Psoas muscle (tissue), 8 donors: ENCODE results near the gene KCNH2. TPM values are rescaled to one million over a fixed set of nuclear protein-coding genes. Genes with fewer than 3 reads are reported as not detected.

Source experiments
- ATAC-seq, 4 donors: fragments of 200-7000 bp; cut with Tn5 transposase; one replicate each; pipeline ENCODE4 v1.9.1; 2020; ENCODE audit warnings: moderate library complexity in 3 of 4, mild to moderate bottlenecking in 2 of 4
- DNase-seq, 2 donors: peaks; one replicate each; pipeline ENCODE4 v3.0.0-alpha.2; 2020
- H3K27ac ChIP-seq: fragments of 200-600 bp; one replicate; pipeline ENCODE4 v1.8.0; 2022
- H3K27me3 ChIP-seq, 3 donors: fragments of 200-600 bp in 1 of 3; one replicate each; pipeline versions ENCODE4 v1.6.1 to v1.8.0; 2013 to 2022; ENCODE audit warnings: low read length in 2 of 3, mild to moderate bottlenecking in 2 of 3, moderate library complexity in 1 of 3; ENCODE audit not compliant: insufficient read depth in 3 of 3
- H3K36me3 ChIP-seq, 2 donors: fragments of 200-600 bp in 1 of 2; one replicate each; pipeline versions ENCODE4 v1.6.1 to v1.8.0; 2013 to 2022; ENCODE audit warnings: low read depth in 1 of 2, mild to moderate bottlenecking in 1 of 2, moderate library complexity in 1 of 2; ENCODE audit not compliant: insufficient read depth in 1 of 2
- H3K4me1 ChIP-seq: fragments of 200-600 bp; one replicate; pipeline ENCODE4 v1.8.0; 2022
- H3K4me3 ChIP-seq: fragments of 200-600 bp; one replicate; pipeline ENCODE4 v1.8.0; 2022; ENCODE audit warnings: mild to moderate bottlenecking
- H3K9me3 ChIP-seq: fragments of 200-600 bp; one replicate; pipeline ENCODE4 v1.8.0; 2022
- CTCF ChIP-seq: fragments of 200-600 bp; IDR thresholded peaks from one replicate; pipeline ENCODE4 v1.8.0; 2022; ENCODE audit warnings: antibody characterized with exemption
- WGBS, 3 donors: extraction: QIAGEN DNeasy Blood & Tissue Kit; methylation state at CpG; one replicate each; pipeline versions ENCODE4 v1.1.6 to v1.1.7; 2013; 5-methylcytosine and 5-hydroxymethylcytosine counted together
- intact Hi-C, 2 donors: fragments of 100-400 bp; cut with DNase I; formaldehyde crosslinking; loops; one replicate each; pipeline versions ENCODE4 v1.11.0 to v1.14.2; 2022
- polyA plus RNA-seq, 3 donors: library from polyadenylated mRNA; stranded (reverse); fragments of 200-250 nt; gene quantifications; one replicate each; pipeline ENCODE4 v1.2.3, GENCODE V29; 2013
- total RNA-seq, 4 donors: library from RNA; stranded (reverse); fragmentation: NEBNext Ultra II Directional in 2 of 4; extraction: Animal tissue kit (Norgen Biotek cat#: 25700) in 2 of 4; gene quantifications; one replicate each; pipeline versions ENCODE4 v1.2.1 to v1.2.4, GENCODE V29; 2021 to 2023
- donor health status: healthy with polysubstance abuse.
- donor health status: DM: no; HTN: no; CAD: no; lungs with moderate emphysema.
- donor health status: Bipolar disorder and iron deficiency.
- donor health status: healthy.
- donor health status: DM: yes; HTN: yes; CAD: no.
- donor health status: DM: no; HTN: no; CAD: no.
- donor health status: DM: no; HTN: no; CAD: no.
- donor health status: DM: yes; HTN: yes; CAD: no.

KCNH2 gene
- total and polyA plus RNA-seq, 7 donors = 0.18 to 0.48 (median 0.22) TPM

GRCh38 chr7:150961510-150962289 is 16.4 kb downstream of the KCNH2 start:
- Histone ChIP-seq H3K4me1 (no peaks in the 10 kb centered on the region), H3K27ac (no peak overlapping the region), H3K27me3 (peaks cover 0 to 24% (median 0%) of the 10 kb centered on the region in 3 donors), H3K9me3 (no peaks in the 10 kb centered on the region), H3K4me3 (no peak overlapping the region), H3K36me3 (no peaks in the 10 kb centered on the region)
- intact Hi-C loops = no loop called here
- DNase-seq (peak in 1 of 2 donors; percentile 8), ATAC-seq (no peak)
- WGBS, 3 donors = 78 to 89% (median 80%) methylated on average over 15 to 17 of the region's 17 CpGs
- TF ChIP-seq CTCF = no peak

GRCh38 chr7:150959739-150960734 is 18.1 kb downstream of the KCNH2 start:
- H3K4me3 ChIP-seq = no peak overlapping the region
- H3K27me3 ChIP-seq = peaks cover 0 to 24% (median 0%) of the 10 kb centered on the region in 3 donors
- ATAC-seq (no peak), DNase-seq (no peak)
- 77 to 84% (median 82%) methylated on average over 24 of the region's 24 CpGs for WGBS, 3 donors
- H3K36me3 ChIP-seq = no peaks in the 10 kb centered on the region
- H3K9me3 ChIP-seq = no peaks in the 10 kb centered on the region
- intact Hi-C loops = no loop called here
- H3K27ac ChIP-seq = no peak overlapping the region
- TF ChIP-seq CTCF = no peak
- no peaks in the 10 kb centered on the region for H3K4me1 ChIP-seq

- Histone ChIP-seq H3K4me1 (no peaks in the 10 kb centered on the region), H3K27me3 (peaks cover 0 to 24% (median 0%) of the 10 kb centered on the region in 3 donors)
These were observed 19.0 kb downstream of the KCNH2 start for GRCh38 chr7:150959081-150959480.

GRCh38 chr7:150958597-150958996 is 19.5 kb downstream of the KCNH2 start:
- WGBS, 3 donors = 80 to 88% (median 85%) methylated on average over 13 of the region's 13 CpGs
- intact Hi-C loops = no loop called here
- Histone ChIP-seq H3K27ac (no peak overlapping the region), H3K9me3 (no peaks in the 10 kb centered on the region), H3K36me3 (no peaks in the 10 kb centered on the region), H3K4me1 (no peaks in the 10 kb centered on the region), H3K27me3 (peaks cover 0 to 24% (median 0%) of the 10 kb centered on the region in 3 donors), H3K4me3 (no peak overlapping the region)
- TF ChIP-seq CTCF = no peak
- DNase-seq (no peak), ATAC-seq (no peak)

More at GRCh38 chr7:150959081-150959480, 19.0 kb downstream of the KCNH2 start:
- Histone ChIP-seq H3K36me3 (no peaks in the 10 kb centered on the region), H3K9me3 (no peaks in the 10 kb centered on the region), H3K4me3 (no peak overlapping the region), H3K27ac (no peak overlapping the region)
- intact Hi-C loops = no loop called here
- no peak for TF ChIP-seq CTCF
- DNase-seq (no peak), ATAC-seq (no peak)
- WGBS, 3 donors = 82 to 94% (median 83%) methylated on average over 2 to 3 of the region's 3 CpGs
